ENCODE results near the gene HESX1.

HESX1 gene

DNA sequence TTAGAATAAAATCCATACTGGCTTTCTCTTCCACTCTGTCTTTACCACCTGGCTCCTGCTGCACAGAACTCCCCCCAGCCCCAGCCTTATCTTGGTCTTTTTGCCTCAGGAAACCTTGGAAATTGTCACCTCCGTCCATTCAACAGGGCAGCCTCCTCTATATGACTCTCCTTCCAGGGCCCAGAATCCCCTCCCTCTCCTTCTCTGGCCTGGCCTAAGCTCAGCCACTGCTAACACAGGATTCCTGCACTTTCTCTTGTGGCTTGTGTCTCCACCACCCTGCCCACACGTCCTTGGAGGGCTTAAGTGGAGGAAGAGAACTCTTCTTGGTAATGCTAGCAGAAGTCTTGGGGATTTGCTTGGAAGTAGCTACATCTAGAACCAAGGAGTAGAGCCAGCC is 33.1 kb downstream of the HESX1 start:
- DNase-seq = no peak

DNA sequence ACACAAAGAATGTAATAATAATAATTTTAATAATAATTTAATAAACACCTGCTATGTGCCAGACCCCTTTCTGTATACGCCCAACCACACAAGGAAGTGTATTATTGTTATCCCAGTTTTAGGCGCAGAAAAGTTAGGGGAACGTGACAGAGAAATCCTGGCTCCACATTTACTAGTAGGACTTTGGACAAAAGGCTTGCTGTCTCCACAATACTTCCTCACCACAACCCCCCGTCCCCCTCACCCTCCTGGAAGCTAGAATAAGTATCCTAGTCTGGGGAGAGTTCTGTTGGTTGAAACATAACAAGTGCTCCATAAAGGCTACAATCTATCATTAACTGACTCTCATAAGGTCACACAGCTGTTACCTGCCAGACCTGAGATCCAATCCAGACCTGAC is 34.1 kb downstream of the HESX1 start:
- DNase-seq = no peak

DNA sequence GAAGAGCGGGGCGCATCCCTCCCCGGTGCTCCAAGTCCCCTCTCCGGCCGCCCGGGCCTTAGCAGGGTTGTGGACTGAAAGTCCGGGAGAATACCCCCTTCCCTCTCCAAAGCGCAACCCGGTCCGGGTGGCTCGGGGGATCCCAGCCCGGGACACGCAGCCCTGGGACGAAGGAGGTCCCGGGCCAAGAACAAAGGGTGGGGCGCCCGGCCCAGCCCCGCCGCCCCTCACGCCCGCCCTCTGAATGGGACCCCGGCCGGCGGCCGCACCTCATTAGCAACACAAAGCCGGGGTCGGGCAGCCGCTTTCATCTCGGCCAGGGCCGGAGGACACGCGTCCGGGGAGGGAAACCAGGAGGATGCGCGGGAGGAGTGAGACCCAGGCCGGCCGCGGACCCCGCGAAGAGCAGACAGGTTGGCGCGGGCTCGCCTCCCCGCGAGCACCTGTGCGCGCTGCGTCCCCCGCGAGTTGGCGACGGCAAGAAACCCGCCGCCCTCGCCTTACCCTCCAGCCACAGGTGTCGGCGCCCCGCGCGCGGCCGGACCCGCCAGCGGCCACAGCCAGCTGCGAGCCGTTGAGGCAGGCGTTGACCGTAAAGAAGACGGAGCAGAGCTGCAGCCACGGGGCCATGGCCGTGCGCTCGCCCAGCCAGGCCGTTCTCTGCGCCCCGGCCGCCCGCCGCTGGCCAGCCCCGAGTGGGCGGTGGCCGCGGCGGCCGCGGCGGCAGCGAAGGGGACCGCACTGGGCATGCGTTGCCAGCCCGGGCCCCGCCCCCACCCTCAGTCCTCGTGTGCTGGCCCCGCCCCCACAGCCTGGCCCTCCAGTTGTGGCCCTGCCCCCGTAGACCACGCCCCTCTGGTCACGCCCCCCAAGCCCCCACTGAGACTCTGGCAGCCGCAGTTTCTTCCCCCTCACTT is 34.9 kb downstream of the HESX1 start, which contains the start of gene IL17RD:
IL17RD (minus strand) TSS at position 697 of the 917 bp plus-strand sequence; CDS start at position 630, 67 bp downstream.
- DNase-seq = peak; percentile 75

DNA sequence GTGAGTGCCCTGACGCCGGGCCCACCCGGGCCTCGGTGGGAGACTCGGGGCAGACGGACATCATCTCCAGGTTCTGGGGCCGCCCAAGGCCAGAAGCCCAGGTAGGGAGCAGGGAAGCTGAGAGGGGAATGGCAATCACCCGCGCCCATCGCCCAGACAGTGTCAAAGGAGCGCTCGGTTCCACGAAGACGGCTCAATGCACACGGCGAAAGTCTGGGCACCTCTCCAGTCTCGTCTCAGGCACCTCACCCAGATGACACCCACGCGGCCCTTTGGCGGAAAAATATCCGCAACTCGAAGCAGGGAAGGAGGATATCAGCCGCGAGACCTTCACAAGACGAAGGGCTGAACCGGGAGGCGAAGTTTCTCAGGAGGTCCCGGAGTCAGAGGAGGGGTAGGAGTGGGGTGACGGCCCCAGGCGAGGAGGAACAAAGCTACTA is 35.5 kb downstream of the HESX1 start:
- DNase-seq = no peak

DNA sequence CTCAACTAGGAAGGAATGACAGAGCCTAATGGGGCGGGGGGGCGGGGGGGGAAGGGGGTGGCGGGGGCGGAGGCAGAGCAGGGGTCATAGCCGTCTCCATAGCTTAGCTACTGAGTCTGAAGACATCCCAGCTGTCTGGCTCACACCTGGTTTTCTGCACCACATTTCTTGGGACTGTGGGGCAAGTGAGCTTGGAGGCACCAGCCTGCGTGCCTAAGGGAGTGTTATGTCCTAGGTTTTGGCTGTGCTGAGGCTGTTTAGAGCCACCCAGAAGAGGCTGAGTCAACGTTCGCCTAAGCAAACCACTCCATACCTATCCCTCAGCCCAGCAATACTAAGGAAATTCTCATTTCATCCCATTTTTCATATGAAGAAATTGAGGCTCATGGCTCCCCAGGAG is 36.0 kb downstream of the HESX1 start:
- no peak for DNase-seq

DNA sequence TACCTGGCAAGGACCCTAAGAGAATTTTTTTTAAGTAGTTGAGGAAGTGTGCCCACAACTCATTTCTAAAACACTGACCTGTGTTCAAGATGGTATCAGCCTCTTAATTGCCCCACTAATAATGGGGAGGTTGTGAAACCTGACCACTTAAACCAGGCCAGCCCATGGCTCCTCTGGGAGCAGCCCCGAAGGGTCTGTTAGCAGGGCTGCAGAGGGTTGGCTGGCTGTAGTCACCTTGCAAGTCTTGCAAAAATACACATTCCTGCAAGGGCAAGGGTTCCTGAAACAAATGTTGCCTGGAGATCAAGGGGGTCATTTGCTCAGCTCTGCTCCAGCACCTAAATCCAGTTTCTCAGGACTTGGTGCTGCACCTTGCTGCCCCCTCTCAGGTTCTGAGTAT is 37.9 kb downstream of the HESX1 start:
- no peak for DNase-seq

DNA sequence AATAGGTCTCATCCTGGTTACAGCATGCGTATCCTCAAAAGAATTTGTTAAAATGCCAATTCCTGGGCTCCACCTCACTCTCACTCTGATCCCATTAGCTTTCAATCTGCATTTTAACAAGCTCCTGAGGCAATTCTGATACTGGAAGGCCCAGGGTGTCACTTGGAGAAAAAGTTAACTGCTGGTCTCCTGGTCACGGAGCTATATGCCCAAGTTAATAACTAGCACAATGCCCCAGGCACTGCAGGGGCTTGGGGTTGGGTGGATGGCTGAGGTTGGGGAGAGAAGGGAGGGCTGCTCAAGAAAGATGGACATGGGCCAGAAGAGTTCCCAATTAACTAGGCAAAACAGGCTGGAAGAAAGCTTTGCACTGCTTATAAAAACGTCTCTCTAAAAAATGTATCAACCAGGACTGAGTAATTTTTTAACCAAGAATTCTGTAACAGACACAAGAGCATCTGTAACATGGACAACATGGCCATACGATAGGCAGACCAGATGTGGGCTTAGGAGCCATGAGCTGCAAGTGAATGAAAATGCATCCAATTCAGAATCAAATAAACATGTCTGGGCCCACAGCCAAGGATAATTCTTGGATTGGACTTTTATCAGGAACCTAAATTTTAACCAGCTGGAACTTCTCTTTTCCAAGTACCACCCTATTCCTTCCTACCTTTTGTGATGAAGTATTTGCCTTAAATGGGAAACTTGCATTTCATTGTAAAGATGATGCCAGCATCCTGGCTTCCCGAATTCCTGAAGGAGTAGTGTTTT is 38.8 kb downstream of the HESX1 start:
- DNase-seq = no peak

DNA sequence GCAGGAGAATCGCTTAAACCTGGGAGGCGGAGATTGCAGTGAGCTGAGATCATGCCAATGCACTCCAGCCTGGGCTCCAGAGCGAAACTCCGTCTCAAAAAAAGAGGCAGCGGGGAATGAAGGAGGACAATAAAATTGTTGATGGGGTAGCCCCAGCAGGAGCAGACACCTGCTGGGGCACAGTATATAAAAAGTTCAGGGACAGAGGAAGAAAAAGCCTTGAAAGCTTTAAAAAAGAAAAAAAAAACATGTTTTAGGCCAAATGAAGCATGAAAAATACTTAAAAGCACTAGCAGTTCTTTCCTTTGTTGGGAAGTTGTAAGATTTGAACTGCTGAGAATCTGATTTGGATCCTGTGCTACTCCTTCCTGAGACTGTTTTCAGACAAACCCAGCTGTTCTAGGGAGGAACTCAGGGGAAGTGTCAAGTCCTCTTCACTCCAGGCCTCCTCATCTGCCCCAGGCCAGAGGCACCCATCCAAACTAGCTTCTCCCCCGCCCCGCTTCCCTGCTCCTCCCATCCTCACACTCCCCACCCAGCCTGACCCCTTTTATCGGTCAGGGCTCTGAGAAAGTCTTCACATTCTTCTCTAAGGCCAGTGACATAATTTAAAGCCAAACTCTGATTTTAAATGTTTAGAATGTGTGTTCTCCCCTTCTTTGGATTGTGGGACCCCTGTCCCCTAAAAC is 39.6 kb downstream of the HESX1 start:
- no peak for DNase-seq

DNA sequence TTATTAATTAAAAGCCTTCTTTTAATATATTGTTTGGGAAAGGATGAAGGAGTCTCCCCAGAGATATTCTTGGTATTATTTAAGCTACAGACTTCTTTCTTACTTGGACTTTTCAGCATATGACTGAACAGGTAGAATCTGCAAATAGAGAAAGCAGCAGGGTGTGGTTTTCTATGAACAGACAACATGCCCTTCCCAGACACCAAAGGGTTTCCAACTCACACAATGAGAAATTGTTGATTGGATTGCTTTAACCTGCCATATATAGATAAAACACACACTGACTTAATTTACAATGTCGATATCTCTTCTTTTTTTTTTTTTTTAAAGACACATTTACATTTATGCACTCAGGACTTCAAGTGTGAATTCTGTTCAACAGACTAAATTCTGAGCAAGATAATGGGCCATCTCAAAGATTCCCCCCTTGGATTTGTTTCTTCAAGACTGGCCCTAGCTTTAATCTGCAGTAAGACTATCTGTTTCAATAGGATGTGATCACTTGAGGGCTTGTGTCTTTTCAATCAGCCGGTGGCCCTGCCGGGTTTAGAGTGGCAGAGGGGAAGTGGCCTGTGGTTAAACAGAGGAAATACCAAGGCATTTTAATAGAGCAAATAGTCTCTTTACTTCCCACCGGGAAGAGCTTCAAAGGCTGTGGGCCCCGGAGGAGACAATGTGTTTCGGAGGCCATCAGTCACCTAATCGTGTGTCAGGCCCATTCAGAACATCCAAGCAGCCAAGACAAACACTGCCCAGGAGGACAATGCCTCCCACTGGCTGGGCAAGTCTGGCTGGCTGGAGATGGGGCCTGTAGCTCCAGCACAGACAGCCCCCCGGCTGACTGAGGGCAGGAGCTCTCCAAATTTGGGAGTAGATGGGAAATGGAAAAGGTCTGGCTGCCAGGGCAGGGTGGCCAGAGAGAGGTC is 40.7 kb downstream of the HESX1 start:
- no peak for DNase-seq

DNA sequence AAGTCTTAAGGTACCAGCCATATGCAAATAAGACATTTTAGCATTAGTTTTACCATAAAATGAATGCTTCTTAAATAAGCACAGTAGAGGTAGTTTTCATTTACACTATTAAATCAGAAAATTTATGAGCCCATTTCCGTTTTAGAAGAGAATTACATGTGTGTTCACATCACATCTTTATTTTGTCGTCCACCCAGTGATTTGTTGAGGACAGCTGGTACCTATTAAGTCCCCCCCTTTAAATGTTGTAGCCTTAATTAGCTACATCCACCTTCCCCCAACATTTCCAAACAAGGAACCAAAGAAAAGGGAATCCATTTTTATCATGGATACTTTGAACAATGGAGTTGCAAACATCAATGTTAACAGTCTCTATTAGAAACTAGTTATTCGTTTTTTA is 41.5 kb downstream of the HESX1 start:
- no peak for DNase-seq

DNA sequence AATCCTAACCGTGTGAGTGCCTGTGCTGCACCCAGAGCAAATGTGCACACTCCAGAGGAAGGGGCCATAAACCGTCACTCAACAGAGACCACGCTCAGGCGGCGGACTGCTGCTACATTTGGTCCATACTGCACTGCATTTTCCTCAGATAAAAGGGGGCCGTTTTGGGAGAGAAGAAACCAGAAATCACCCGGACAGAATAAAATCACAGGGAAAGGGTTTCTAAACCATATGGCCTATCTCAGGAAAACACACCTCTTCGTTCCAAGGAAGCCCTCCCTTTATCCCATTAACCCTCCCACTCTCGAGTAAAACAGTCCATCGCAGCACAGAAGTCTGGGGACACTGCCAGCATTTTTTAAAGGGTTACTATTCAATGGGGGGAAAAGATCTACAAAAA is 42.2 kb downstream of the HESX1 start:
- DNase-seq = no peak

DNA sequence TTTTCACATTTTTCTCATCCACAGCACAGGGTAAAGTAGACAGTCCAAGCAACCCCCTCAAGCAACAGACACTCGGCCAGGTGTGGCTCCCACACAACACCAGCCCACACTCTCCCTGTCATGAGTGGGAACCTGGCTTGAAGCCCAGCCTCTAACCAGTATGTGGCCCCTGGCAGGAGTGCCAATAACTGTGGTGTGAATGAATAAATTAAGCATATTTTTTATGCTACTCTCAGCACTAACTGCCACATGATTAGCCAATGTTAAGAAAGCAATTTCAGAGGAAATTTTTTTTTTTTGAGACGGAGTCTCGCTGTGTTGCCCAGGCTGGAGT is 44.5 kb downstream of the HESX1 start:
- no peak for DNase-seq

DNA sequence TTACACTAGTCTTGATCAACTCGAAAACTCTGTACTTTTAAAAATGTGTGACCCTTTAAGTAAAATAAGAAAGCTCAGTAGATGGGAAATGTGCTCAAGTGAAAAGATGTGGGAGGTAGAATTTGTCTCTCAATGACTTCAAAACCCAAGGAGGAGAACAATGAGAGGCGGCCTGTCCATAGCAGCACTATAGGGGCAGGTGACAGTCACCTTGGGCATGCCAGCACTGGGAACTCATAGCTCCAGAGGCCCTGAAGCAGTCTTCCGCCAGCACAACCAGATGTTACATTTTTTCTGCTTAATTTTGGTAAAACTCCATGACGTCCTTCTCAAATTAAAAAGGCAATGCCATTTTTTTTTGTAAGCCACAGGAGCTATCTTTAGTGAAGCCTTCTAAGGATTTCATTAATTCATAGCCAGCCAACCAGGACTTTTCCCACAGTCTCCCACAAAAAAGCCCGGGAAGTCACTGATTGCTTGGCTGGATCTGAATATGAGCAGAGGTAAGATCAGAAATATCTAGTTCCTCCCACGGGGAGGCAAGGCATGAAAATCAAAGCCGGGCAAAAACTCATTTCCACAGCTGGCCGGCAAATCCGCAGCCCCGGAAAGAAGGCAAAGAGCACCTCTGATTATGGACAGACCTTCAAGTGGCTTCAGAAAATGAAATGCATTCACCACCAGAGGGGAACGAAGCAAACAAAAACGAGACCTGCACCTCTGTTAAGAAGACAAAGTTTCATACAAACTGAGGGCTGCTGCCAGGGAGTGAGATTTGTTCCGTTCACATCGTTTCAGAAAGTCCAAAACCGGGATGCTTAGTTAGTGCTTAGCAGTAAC is 45.1 kb downstream of the HESX1 start:
- no peak for DNase-seq

DNA sequence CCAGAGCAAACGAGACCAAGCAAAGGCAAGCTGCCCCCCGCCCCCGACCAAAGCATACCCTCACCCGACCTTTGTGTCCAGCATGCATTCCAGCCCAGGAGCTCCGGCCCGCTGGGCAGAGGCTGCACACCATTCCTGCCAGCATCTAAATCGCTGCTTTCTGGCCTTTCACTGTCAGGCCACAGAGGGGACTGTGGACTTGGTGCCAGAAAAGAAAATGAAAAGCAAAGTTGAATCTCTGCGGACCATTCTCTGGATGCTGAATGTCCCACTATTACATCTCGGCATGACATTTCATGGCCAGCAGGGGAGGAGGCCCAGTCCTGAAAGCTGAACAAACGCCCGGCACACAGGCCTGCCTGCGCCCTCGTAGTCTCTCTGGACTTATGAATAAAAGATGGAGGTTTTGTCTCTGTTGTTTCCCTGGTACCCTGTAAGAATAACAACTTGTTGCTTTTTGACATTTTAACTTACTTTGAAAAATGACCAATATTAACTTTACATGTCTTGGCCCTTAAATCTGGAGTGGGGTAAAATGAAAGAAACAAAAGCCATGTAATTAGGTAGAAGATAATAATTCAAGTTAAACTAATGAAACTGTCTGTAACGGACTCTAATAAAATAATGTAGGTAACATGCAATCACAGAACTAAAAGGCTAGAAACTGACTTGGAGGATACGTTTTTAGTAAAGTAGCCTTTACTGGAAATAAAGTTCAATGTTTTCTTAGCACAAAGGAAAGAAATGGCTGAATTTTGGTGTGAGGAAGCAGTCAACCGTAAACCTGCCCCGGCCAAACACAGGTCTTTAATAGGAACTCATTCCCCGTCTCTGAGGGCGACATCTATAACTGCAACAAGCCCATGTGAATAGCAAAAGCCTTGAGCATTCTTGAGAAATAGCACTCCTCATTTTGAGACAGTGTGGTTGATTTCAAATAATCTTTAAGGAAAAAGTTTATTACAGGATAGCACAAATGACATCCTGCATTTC is 47.3 kb downstream of the HESX1 start:
- no peak for DNase-seq

DNA sequence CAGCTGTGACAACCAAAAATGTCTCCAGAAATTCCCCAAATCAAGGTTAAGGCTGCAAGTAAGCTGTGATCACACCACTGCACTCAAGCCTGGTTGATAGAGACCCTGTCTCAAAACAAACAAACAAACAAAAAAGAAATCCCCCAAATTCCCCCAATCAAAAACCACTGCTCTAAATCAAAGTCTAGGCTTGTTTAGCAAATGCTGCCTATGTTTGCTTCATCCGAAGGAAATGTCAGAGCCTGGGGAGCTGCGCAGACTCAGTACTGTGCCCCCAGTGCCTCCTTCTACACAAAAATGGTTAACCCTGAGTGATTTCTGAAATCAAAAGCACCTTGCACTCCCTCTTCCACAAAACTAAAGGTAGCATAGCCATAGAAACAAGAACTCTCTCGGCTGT is 48.0 kb downstream of the HESX1 start:
- DNase-seq = no peak

DNA sequence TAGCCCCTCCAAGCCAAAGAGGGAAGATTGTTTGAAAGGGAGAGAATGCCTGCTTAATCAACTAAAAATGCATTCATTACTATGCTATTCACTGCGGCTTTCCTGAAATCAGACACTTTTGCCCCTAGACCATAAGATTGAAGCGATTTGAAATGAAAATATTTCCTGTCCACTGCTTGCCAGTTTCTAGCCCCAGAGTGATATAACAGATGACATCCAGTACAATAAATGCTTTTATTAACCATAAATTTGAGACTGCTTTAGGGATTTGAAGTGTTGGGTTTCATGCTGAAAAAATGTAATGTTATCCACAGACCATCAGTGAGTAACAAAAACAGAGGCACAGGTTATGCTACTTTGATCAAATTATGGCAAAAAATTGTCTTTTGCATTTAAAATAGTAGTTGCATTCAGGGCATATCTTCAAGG is 48.7 kb downstream of the HESX1 start:
- DNase-seq = no peak

DNA sequence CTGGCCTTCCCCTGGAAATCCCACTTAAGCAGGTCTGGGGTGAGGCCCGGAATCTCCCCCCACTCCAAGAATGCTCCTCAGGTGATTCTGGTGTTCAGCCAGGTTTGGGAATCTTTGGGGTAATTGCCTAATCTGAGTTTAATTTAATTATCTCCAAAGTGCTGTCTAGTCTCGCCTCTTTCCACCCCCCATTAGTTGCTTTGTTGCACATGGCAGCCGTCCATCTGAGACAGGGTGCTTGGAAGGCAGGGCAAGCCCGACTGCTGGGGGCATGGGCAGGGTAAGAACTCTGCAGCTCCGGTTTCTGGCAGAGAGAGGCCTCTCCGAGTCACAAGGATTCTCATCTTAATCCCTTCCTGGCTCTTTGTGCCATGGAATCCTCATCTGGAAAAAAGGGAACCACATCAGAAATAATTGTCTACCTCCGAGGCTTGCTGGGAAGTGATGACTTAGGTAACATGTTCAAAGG is 49.6 kb downstream of the HESX1 start:
- no peak for DNase-seq
